C4-2B (cell line): ENCODE data around the gene GAS2L2.

ENCODE experiments used
- ZFX ChIP-seq: fragments of 450-650 bp; IDR thresholded peaks from 2 replicates; pipeline ENCODE4 v1.6.1; 2017
- TF ChIP-seq, protein P1 (sequence below): fragments of 450-650 bp; conservative IDR thresholded peaks from 2 replicates; pipeline ENCODE4 v1.5.1; 2017; ENCODE audit warnings: mild to moderate bottlenecking

- TF ChIP-seq, protein P1, sequence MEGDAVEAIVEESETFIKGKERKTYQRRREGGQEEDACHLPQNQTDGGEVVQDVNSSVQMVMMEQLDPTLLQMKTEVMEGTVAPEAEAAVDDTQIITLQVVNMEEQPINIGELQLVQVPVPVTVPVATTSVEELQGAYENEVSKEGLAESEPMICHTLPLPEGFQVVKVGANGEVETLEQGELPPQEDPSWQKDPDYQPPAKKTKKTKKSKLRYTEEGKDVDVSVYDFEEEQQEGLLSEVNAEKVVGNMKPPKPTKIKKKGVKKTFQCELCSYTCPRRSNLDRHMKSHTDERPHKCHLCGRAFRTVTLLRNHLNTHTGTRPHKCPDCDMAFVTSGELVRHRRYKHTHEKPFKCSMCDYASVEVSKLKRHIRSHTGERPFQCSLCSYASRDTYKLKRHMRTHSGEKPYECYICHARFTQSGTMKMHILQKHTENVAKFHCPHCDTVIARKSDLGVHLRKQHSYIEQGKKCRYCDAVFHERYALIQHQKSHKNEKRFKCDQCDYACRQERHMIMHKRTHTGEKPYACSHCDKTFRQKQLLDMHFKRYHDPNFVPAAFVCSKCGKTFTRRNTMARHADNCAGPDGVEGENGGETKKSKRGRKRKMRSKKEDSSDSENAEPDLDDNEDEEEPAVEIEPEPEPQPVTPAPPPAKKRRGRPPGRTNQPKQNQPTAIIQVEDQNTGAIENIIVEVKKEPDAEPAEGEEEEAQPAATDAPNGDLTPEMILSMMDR = no peak
- TF ChIP-seq ZFX = no peak
These were observed 8.6 kb upstream of the GAS2L2 start for GRCh38 chr17:35761601-35762000.
